Erythroblast (primary cell): ENCODE measurements around the gene KRTAP23-1.

Experiments
- GATA1 ChIP-seq: IDR thresholded peaks from 2 replicates; pipeline ENCODE4 v1.6.1; 2011; ENCODE audit warnings: low read depth, mild to moderate bottlenecking, control low read depth, low read length, moderate library complexity
- POLR2A ChIP-seq: IDR thresholded peaks from 2 replicates; pipeline ENCODE4 v1.6.1; 2011; ENCODE audit warnings: mild to moderate bottlenecking, low read length

DNA sequence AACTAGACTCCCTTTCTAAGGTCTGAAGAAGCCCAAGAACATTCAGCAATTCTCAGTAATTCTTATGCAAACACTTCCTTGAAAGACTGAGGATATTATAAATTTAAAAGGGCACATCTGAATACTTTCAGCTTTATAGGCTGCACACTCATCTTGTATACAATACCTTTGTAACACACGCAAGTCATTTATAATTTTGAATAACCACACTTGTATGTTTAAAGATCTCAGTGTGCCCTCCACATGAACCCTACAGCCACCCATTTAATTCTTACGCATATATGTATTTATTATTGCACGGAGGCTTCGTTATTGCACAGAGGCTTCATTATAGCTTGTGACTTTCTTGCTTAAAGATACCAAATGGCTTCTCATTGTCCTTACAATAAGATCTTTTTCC, 9.7 kb downstream of the KRTAP23-1 start:
- TF ChIP-seq POLR2A, result no peak
- no peak for TF ChIP-seq GATA1
